Measurements from ENCODE around the gene UNC13C.

Gene UNC13C

DNA sequence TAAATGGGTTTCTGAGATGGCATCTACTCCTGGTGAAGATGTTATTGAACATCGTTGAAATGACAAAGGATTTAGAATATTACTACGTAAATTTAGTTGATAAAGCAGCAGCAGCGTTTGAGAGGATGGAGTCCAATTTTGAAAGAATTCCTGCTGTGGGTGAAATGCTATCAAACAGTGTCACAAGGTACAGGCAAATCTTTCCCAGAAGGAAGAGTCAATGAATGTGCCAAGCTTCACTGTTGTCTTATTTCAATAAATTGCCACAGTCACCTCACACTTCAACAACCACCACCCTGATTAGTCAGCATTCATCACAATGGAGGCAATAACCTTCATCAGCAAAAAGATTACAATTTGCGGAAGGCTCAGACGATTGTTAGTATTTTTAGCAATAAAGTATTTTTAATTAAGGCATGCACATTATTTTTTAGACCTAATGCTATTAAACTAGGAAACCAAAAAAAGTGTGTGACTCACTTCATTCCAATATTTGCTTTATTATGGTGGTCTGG is 142.8 kb downstream of the UNC13C start:
- DNase-seq: no peak

DNA sequence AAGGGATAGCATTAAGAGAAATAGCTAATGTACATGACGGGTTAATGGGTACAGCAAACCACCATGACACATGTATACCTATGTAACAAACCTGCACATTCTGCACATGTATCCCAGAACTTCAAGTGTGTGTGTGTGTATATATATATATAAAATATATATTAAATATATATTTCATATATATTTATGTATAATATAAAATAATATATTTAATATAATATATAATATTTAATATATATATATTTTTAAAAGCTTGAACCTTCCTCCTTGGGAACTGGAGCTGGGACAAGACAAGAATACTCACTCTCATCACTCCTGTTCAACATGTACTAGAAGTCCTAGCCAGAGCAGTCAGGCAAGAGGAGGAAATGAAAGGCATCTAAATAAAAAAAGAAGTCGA is 149.3 kb downstream of the UNC13C start:
- DNase-seq: no peak

DNA sequence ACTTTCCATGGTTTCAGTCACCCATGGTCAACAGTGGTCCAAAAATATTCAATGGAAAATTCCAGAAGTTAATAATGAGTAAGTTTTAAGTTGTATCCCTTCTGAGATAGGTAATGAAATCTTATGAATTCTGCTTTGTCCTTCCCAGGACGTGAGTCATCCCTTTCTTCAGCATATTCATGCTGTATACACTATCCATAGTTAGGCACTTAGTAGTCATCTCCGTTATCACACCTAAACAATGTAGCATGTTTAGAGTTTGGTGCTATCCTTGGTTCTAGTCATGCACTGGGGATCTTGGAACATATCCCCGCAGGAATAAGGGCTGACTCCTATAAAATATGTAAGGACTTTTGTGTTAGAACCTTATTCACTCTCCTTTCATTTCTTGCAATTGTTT is 153.2 kb downstream of the UNC13C start:
- DNase-seq: no peak

DNA sequence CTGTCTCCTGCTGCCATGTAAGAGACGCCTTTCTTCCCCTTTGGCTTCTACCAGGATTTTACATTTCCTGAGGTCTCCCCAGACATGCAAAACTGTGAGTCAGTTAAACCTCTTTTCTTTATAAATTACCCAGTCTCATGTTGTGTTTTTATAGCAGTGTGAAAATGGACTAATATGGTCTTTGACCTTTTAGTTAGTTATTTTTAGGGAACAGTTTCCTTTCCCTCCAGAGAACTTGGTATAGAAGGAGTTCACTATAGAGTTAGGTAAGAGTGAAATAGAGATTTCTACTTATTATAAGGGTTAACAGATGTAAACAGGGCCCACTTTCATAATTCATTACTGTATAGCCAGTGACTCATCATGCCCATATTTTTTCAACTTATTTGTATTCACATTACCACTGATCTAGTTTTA is 170.9 kb downstream of the UNC13C start:
- DNase-seq: no peak

- DNase-seq: no peak
Observed at GRCh38 chr15:54150255-54150654, 172.0 kb downstream of the UNC13C start.

DNA sequence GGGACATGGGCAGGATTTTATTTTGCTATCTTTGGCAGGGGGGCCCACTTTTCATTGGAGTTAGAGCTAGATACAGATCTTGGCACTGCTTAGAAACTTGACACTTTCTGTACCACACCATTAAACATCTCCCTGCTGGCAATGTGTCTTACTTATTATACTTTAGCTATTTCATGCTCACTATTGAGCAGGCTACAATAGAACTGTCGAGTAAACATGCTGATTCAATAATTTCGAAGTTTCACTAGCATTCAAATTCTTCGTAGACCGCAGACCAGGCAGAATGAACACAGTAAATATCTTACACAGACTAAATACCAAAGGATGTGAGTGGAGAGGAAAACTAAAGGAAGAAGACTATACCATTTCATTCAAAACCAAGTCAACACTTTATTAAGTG is 180.8 kb downstream of the UNC13C start:
- DNase-seq: no peak

DNA sequence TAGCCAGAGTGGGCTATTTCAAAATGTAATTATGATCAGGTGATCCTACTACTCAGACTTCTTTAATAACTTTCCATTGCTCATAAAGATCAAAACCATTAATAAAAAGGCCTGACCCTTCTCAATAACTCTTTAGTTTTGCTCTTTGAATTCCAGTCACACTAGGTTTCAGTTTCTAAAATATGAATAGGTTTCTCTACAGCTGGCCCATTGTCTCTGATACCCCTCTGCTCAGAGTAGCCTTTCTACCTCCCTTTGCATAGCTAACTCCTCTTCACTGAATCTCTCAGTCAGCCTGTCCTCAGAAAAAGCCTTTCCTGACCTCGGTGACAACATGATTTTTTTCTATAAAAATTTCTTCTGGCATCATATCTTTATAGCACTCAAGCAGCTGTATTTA is 209.1 kb downstream of the UNC13C start:
- DNase-seq: no peak

GRCh38 chr15:54197995-54198394 is 219.8 kb downstream of the UNC13C start:
- no peak for DNase-seq

DNA sequence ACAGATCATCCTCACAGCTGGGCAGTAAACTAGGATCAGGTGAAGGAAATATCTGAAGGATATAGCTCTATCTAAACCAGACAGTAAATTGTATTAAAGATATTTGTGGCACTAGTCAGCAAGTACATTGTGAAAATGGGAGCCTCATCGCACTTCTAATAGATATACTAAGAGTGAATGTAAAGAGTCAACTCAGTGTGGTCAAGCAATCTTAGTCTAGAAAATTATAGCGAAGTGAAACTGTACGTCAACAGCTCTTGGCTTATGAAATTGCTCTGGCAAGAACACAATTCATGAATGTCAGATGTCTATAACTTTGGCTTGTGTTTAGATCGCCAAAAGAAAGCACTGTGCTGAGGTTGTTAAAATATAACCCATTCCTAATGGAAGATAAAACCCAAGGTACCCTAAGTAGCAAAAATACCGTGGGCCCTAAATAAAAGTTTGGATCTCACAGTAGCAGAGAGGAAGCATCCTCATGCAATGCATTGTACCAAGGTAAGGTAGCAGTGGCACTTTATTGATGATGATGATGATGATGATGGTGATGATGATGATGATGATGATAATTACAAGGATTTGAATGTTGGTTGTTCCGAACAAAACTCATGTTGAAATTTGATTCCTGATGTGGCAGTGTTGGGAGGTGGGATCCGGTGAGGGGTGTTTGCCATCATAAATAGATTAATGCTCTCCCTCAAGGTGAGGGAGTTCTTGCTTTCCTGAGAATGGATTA is 228.5 kb downstream of the UNC13C start:
- DNase-seq: no peak

DNA sequence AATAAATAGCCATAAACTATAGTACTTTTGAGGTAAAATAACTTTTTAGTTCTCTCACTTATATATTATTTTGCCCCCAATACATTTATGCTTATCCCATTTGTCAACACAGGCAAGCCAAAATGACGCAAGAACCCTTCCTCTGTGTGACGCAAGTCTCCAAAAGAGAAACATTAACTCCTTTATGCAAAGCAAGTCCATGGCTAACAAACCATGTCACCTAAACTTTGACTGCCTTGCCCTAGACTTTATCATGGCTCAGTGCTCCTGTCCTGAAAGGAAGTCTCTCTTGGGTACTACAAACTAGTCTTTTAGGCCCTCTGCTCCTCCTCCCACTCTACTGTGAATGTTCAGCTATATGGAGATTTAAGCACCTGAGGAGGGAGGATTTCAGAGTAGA is 230.5 kb downstream of the UNC13C start:
- no peak for DNase-seq

DNA sequence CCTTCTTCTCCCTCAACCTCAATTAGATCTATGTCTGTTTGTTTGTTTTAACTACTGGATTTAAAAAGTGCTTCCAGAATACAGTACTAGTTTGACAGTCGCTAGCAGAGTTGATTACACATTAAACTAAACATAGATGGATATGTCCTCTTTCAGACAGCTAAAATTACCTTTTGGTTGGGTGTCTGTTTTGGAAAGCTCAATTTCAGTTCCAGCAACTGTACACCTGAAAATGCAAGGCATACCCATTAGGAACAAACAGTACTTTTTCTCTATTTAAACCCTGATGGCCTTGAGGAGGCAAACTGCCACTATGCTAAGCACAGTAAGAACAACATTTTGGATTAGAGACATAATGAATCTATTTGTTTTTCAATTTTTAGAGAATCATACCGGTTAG is 234.4 kb downstream of the UNC13C start:
- no peak for DNase-seq

DNA sequence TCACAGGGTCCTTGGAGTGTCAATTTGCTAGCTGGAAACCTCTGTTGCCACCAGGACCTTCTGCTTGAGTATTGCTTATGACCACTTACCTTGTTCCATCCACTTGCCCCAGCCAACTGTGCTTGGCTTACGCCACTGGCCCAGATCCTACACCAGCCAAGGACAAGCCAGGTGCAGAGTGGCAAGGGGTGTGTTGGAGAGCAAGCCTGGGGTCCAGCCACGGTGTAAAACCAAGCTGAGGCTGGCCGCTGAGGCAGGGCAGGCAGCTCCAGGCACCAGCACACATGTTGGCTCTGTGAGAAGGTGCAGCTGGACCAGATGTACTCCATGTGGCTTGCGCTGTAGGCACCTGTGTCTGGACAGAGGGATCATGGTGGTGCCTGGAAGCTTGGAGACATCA is 248.2 kb downstream of the UNC13C start:
- no peak for DNase-seq

DNA sequence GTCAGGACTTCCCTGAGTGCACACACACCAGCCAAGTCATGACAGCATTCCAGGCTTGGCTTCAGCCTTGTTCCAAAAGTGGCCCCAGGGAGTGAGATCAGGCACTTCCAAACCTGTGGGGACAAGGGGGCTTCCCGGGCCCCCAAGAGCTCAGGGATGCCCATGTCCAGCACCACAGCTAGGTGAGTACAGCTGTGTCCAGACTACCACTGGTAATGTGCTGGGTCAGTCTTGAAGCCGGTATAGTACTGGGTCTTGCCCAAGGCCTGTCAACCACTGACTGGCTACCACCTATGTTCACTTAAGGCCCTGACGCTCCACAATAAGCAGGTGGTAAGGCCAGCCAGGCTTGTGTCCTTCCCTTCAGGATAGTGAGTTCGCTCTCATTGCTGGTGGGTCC is 249.3 kb downstream of the UNC13C start:
- DNase-seq: no peak

GRCh38 chr15:54250326-54250725 is 272.1 kb downstream of the UNC13C start:
- DNase-seq: no peak

GRCh38 chr15:54256190-54256589 is 277.9 kb downstream of the UNC13C start:
- no peak for DNase-seq

DNA sequence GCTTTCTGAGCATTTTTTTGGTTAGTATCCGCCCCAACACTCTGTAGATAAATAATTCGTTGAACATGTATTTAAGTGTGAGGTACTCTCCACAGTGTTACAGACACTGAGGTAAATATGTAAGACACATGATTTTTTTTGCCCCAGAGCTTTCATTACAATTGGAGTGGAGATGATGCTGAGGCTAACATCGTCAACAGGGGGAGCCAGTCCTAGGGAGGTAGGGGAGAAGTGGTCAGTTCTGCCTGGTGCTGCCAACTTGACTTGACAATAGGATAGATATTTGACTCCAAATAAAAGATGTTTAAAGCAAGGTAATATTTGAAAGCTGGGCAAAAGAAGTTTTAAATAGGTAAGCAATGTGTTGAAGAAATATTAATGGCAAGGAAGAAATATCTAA is 295.7 kb downstream of the UNC13C start:
- no peak for DNase-seq

- DNase-seq: no peak
Observed at GRCh38 chr15:54277834-54278233, 299.6 kb downstream of the UNC13C start.

- no peak for DNase-seq
Observed at GRCh38 chr15:54280726-54281125, 302.5 kb downstream of the UNC13C start.

GRCh38 chr15:54282228-54282836 is 304.1 kb downstream of the UNC13C start:
- DNase-seq: no peak

DNA sequence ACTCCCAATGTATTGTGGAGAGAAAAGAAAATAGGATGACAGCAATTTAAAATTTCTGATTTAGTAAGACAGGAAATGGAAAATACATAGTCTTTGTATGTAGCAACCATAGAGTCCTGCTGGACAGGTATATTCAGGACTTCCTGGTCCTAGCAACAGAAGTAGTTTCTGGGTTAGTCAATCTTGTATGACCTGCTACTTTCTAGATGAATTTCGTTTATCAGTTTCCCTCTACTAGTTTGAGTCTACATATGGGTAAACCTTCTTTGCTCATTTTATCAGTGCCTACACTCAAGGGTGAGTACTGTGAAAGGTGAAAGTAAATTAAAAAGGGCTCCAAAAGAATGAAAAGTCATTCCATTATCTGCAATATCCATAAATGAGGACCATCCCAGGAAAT is 309.8 kb downstream of the UNC13C start:
- DNase-seq: no peak

GRCh38 chr15:54289590-54290136 is 311.4 kb downstream of the UNC13C start:
- no peak for DNase-seq

DNA sequence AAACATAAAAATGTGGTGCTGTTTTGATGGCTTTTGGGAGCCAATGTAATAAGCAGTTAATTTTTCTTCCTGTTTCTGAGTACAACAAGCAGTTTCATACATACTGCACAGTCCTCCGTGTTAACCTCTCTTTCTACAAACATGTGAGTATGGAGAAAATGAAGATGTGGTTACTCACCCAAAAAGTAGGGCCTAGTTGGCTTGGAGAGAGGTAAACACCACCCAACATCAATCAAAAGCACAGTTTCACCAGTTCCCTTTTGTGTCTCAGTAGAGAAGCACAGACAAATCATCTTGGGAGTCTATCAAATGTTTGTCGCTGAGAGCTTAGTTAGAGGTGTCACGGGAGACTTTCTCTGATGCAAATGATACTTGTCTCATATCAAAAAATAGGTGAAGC is 320.2 kb downstream of the UNC13C start:
- DNase-seq: no peak

GRCh38 chr15:54304321-54304720 is 326.1 kb downstream of the UNC13C start:
- no peak for DNase-seq

DNA sequence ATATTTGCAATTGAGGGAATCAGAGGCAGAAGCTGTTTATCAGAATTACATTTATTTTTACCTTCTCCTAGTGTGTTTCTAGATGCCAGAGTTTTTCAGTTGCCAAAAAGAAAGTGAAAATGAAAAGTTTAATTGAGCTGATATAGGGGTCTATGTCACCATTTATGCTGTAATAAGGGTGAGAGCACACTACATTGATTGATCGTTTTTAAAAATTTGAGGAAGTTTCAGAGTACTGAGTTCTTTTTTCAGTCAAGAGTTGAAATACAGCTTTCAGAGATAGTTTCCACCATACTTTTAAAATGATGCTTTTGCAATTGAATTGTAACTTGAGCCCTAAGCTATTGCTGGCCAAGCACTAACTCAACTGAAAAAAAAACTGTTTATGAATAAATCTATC is 326.9 kb downstream of the UNC13C start:
- no peak for DNase-seq
